K562 (cell line): ENCODE data around the gene TMEM234. TPM values are rescaled to one million over a fixed set of nuclear protein-coding genes. Genes with fewer than 3 reads are reported as not detected.

Experiments used
- ASH1L ChIP-seq: fragments of 450-650 bp; IDR thresholded peaks from 2 replicates; pipeline ENCODE4 v1.6.1; 2018; ENCODE audit warnings: borderline replicate concordance, mild to moderate bottlenecking, low read depth; ENCODE audit not compliant: partially characterized antibody
- BMI1 ChIP-seq: fragments of 150-350 bp; IDR thresholded peaks from 2 replicates; pipeline ENCODE4 v1.6.1; 2014; ENCODE audit warnings: low read length
- BRD4 ChIP-seq: fragments of 200-600 bp; sonication (generic); IDR thresholded peaks from 2 replicates; pipeline ENCODE4 v1.6.1; 2017; ENCODE audit warnings: inconsistent platforms
- CC2D1A ChIP-seq: fragments of 450-650 bp; IDR thresholded peaks from 2 replicates; pipeline ENCODE4 v1.6.1; 2017; ENCODE audit warnings: mild to moderate bottlenecking
- DPF2 ChIP-seq: fragments of 450-650 bp; IDR thresholded peaks from 2 replicates; pipeline ENCODE4 v1.6.1; 2016
- ETS1 ChIP-seq: conservative IDR thresholded peaks from 2 replicates; pipeline ENCODE4 v1.6.1; 2011; ENCODE audit warnings: low read depth, mild to moderate bottlenecking, low read length; ENCODE audit not compliant: control insufficient read depth
- GABPA ChIP-seq: fragments of 200-800 bp; sonication (Bioruptor generic); conservative IDR thresholded peaks from 2 replicates; pipeline ENCODE4 v1.6.1; 2016; ENCODE audit warnings: low read depth, missing genetic modification characterization, missing compliant biosample characterization
- HCFC1 ChIP-seq: IDR thresholded peaks from 2 replicates; pipeline ENCODE4 v1.6.1; 2012; ENCODE audit warnings: low read depth, low read length, improper control_type of control experiment
- ILK ChIP-seq: fragments of 450-650 bp; IDR thresholded peaks from 2 replicates; pipeline ENCODE4 v1.6.1; 2016; ENCODE audit warnings: missing genetic modification characterization, low read depth, mild to moderate bottlenecking, missing compliant biosample characterization, moderate library complexity, borderline replicate concordance
- KAT7 ChIP-seq: sonication (generic); formaldehyde crosslinking; IDR thresholded peaks from 2 replicates; pipeline ENCODE4 v1.8.0; 2022; ENCODE audit warnings: missing genetic modification reagents, mild to moderate bottlenecking, borderline replicate concordance
- KLF1 ChIP-seq: fragments of 450-650 bp; IDR thresholded peaks from 2 replicates; pipeline ENCODE4 v1.6.1; 2016; ENCODE audit warnings: missing genetic modification characterization, missing compliant biosample characterization
- MXI1 ChIP-seq: IDR thresholded peaks from 2 replicates; pipeline ENCODE4 v1.6.1; 2011; ENCODE audit warnings: low read depth, mild to moderate bottlenecking, improper control_type of control experiment, low read length
- NEUROD1 ChIP-seq: fragments of 150-350 bp; IDR thresholded peaks from 2 replicates; pipeline ENCODE4 v1.6.1; 2014; ENCODE audit warnings: borderline replicate concordance, low read length, low read depth; ENCODE audit not compliant: partially characterized antibody
- NR1H2 ChIP-seq: sonication (generic); formaldehyde crosslinking; IDR thresholded peaks from 2 replicates; pipeline ENCODE4 v1.4.0; 2020; ENCODE audit warnings: mild to moderate bottlenecking, missing genetic modification reagents
- OTX1 ChIP-seq: fragments of 450-650 bp; formaldehyde crosslinking; IDR thresholded peaks from 2 replicates; pipeline ENCODE4 v1.4.0; 2022; ENCODE audit warnings: mild to moderate bottlenecking
- PHF8 ChIP-seq: fragments of 200-600 bp; sonication (generic); IDR thresholded peaks from 2 replicates; pipeline ENCODE4 v1.6.1; 2012; ENCODE audit warnings: mixed run types, mild to moderate bottlenecking, inconsistent platforms, low read length, moderate library complexity, borderline replicate concordance
- PRMT5 ChIP-seq: sonication (generic); formaldehyde crosslinking; IDR thresholded peaks from 2 replicates; pipeline ENCODE4 v1.5.0; 2020; ENCODE audit warnings: missing genetic modification reagents
- RBM14 ChIP-seq: fragments of 200-400 bp; formaldehyde crosslinking; IDR thresholded peaks from 2 replicates; pipeline ENCODE4 v1.6.1; 2018; ENCODE audit warnings: low read depth, mild to moderate bottlenecking, low read length, moderate library complexity, borderline replicate concordance; ENCODE audit not compliant: insufficient read depth
- TFAM ChIP-seq: fragments of 250-450 bp; sonication (Bioruptor Pico); conservative IDR thresholded peaks from 2 replicates; pipeline ENCODE4 v1.5.0; 2021; ENCODE audit warnings: mild to moderate bottlenecking, moderate library complexity
- XRCC4 ChIP-seq: IDR thresholded peaks from one replicate; pipeline ENCODE4 v1.6.1; 2011; ENCODE audit not compliant: insufficient read depth, insufficient read length; ENCODE audit errors: extremely low read depth
- ZBTB7A ChIP-seq: IDR thresholded peaks from 2 replicates; pipeline ENCODE4 v1.6.1; 2011; ENCODE audit warnings: low read depth, mild to moderate bottlenecking, low read length, moderate library complexity, borderline replicate concordance; ENCODE audit not compliant: control insufficient read depth
- ZKSCAN1 ChIP-seq: fragments of 150-350 bp; IDR thresholded peaks from 2 replicates; pipeline ENCODE4 v1.6.1; 2016; ENCODE audit warnings: low read depth, low read length
- ZNF584 ChIP-seq: fragments of 200-800 bp; sonication (Bioruptor generic); IDR thresholded peaks from 2 replicates; pipeline ENCODE4 v1.6.1; 2016; ENCODE audit warnings: low read depth, mild to moderate bottlenecking, missing genetic modification characterization, missing compliant biosample characterization
- polyA plus RNA-seq, 8 experiments: library from polyadenylated mRNA; depleted of rRNA in 4 of 8; stranded (reverse) in 5 of 8; unstranded in 3 of 8; fragments of >200 nt; fragmentation: Nextera tagmentation in 2 of 8; fragmentation: Illumina TruSeq in 1 of 8; extraction: Ambion mirVana in 2 of 8; extraction: Trizol in 1 of 8; gene quantifications; 2 replicates each; pipeline versions ENCODE4 v1.2.1 to v1.2.3, GENCODE V29; 2011 to 2014; ENCODE audit warnings: inconsistent platforms in 1 of 8, missing spikeins in 1 of 8
- total RNA-seq, 7 experiments: library from RNA; depleted of rRNA in 6 of 7; stranded (reverse); fragments of >200 nt in 6 of 7; fragmentation: Illumina TruSeq in 2 of 7; extraction: Trizol in 2 of 7; gene quantifications; 2 replicates each; pipeline versions ENCODE4 v1.2.1 to v1.2.3, GENCODE V29; 2011 to 2021; ENCODE audit warnings: low replicate concordance in 1 of 7
- TF ChIP-seq, protein P1 (sequence below), 2 experiments: fragments of 450-650 bp; conservative IDR thresholded peaks; 2 replicates each; pipeline ENCODE4 v1.6.1; 2017; ENCODE audit warnings: mild to moderate bottlenecking in 2 of 2, moderate library complexity in 2 of 2
- TF ChIP-seq, protein P2 (sequence below): fragments of 450-650 bp; IDR thresholded peaks from 2 replicates; pipeline ENCODE4 v1.6.1; 2016; ENCODE audit warnings: antibody characterized with exemption

Gene TMEM234
- total and polyA plus RNA-seq, 9 of the 15 experiments (the other 6 are each of a cell fraction or from before 2014, with no cell fraction given): 5.0 to 12.9 (median 7.6) TPM

DNA sequence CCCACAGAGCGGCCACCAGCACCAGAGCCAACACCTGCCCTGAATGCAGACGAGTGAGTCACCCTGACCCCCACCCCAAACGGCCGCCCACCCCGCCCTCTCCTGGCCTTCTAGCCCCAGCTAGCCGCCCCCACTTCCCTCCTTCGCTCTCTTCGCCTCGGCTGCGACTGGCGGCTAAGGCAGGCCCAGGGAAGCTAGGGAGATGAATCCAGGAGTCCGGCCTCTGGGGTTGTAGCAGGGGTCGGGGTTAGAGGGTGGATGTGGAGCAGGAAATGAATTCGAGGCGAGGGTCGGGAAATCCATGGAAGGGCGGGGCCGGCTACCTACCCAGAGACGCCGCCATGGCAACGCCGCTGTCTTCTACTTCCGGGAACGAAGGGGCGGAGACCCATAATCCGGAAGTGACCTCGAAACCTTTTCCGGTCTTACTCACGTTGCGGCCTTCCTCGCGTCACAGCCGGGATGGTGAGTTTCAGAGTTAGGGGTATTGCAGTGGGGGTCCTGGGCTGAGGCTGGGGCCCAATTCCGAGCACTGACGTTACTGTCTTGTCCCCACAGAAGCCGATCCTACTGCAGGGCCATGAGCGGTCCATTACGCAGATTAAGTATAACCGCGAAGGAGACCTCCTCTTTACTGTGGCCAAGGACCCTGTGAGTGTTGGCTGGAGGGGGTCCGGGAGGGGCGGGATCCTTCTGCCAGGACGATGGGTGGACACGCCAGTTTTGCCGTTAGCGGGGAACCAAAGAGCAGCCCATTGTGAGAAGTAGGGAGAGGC, at the start of gene TMEM234, which contains the start of gene EIF3I (continued):
- TF ChIP-seq, protein P1, sequence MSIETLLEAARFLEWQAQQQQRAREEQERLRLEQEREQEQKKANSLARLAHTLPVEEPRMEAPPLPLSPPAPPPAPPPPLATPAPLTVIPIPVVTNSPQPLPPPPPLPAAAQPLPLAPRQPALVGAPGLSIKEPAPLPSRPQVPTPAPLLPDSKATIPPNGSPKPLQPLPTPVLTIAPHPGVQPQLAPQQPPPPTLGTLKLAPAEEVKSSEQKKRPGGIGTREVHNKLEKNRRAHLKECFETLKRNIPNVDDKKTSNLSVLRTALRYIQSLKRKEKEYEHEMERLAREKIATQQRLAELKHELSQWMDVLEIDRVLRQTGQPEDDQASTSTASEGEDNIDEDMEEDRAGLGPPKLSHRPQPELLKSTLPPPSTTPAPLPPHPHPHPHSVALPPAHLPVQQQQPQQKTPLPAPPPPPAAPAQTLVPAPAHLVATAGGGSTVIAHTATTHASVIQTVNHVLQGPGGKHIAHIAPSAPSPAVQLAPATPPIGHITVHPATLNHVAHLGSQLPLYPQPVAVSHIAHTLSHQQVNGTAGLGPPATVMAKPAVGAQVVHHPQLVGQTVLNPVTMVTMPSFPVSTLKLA (conservative IDR thresholded peaks at IDR 0.05): peak; percentile 77 to 93
- TF ChIP-seq PHF8 (peak; percentile 94), ILK (no peak), DPF2 (0 out of 2 replicates have a peak, but pooled peaks have one; percentile 16), BMI1 (peak; percentile 96), ASH1L (peak; percentile 49), HCFC1 (peak; percentile 70), XRCC4 (no peak), TFAM (CRISPR knock-in tag) (no peak), PRMT5 (no peak), GABPA (tag) (peak; percentile 99), KLF1 (tag) (peak; percentile 79; the same call in 1 of the 2 replicates), NEUROD1 (peak; percentile 21), BRD4 (peak; percentile 42; the same call in 1 of the 2 replicates), ZKSCAN1 (no peak), KAT7 (CRISPR knock-in tag) (0 out of 2 replicates have a peak, but pooled peaks have one; percentile 43), ZBTB7A (peak; percentile 72), CC2D1A (0 out of 2 replicates have a peak, but pooled peaks have one; percentile 3), OTX1 (no peak), RBM14 (no peak), ETS1 (peak; percentile 67; the same call in 1 of the 2 replicates), MXI1 (peak; percentile 97), NR1H2 (CRISPR knock-in tag) (no peak), ZNF584 (CRISPR knock-in tag) (no peak)
- TF ChIP-seq, protein P2, sequence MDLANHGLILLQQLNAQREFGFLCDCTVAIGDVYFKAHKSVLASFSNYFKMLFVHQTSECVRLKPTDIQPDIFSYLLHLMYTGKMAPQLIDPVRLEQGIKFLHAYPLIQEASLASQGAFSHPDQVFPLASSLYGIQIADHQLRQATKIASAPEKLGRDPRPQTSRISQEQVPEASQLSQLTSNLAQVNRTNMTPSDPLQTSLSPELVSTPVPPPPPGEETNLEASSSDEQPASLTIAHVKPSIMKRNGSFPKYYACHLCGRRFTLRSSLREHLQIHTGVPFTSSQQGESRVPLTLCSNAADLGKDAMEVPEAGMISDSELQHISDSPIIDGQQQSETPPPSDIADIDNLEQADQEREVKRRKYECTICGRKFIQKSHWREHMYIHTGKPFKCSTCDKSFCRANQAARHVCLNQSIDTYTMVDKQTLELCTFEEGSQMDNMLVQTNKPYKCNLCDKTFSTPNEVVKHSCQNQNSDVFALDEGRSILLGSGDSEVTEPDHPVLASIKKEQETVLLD: no peak
